Endometrium (tissue), 2 donors: ENCODE data around the gene MRPS26.
"Not testable (repeated sequence)": the region's sequence is repeated elsewhere in the genome, so short reads cannot be mapped to it uniquely, and the experiment has no call there.

ENCODE experiments used
- FAIRE-seq: peaks from 2 replicates; lab custom pipeline; 2012; peaks lifted over from hg19 to GRCh38; lab: Jason Lieb, UNC
- donor health status: control.
- donor health status: control.

MRPS26 gene

DNA sequence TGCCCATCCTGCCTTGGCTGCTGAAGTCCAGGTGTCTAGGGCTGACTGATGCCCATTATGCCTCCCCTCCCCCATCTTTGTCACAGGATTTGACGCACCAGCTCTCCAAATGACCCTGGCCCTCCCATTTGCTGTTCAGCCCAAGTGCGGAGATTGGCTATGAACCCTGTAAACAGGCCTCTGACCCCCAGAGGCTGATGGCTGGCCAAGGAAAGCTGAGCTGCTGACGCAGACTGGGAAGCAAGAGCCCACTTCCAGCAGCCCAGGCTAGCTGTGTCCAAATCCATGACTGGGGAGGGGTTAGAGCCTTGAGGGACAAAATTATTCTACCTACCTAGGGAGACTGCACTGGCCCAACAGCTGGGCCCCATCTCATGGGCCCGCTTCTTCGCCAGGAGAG lies 3.2 kb upstream of the MRPS26 start:
- FAIRE-seq: no peak

DNA sequence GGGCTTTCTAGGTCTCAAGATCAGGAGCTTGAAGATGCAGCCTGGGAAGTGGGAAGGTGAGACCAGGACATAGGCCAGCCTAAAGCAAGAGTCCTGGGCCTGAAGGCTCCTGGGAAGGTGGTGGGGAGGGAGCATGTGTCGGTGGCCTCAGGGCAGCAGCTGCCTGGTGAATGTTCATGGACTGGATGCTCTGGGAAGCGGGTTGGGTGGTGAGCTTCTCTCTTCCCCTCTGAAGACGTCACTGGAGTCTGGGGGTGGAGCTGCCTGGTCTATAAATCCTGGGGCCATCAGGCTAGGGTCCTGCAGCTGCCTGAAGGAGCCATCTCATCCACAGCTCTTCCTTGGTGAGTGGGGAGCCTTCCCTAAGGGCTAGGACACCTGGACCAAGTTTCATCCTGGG lies 2.5 kb upstream of the MRPS26 start, which contains the start of gene GNRH2:
Gene GNRH2 (plus strand): TSS at position 301 of the 400 bp plus-strand sequence. CDS start 793 bp downstream, outside the sequence.
- FAIRE-seq: no peak

DNA sequence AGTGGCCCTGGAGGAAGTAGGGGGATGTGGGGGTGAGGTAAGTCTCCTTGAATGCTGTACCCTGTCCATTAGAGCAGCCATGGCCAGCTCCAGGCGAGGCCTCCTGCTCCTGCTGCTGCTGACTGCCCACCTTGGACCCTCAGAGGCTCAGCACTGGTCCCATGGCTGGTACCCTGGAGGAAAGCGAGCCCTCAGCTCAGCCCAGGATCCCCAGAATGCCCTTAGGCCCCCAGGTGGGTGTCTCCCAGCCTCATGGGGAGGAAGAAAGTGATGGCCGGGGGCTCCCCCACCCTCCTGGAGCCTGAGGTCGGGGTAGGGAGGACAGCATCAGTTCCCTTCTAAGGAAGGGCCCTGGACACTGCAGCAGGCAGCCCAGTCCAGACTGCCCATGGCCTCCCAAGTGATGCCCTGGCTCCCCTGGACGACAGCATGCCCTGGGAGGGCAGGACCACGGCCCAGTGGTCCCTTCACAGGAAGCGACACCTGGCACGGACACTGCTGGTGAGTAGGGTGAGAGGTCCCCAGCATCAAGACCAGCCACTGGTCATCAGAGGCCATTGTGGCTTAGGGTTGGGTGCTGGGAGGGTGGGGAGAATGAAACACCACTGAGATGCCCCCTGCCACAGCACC lies 1.4 kb upstream of the MRPS26 start:
- no peak for FAIRE-seq

DNA sequence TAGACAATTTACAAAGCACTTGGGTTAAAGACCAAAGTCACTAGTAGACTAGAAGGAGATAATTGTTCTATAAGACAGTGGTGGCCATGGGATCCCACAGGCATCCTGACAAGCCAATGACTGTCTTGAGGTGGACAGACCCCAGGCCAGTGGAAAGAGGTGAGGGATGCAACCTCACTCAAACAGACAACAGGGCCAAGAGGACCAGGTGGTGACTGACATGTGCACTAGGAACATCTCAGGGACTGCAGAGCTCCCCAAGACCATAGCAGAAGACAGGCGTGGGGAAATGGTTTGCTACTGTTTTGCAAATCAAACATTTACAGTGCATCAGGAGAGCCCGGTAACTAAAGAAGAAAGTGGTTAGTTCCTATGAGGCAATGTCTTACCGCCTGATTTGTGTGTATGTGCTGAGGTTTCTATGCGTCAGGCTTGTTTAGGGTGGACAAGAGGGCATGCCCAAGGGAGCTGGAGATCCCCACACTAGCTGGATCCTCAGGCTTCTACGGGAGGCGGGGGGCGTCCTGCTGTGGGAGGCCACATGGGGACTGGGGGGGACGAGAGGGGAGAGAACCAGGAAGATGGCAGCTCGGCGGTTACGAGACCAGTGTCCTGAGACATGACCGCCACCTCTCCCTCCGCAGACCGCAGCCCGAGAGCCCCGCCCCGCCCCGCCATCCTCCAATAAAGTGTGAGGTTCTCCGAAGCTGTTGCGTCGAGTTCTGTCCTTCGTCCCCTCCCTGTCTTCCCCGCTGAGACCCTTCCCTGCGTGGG lies 623 bp upstream of the MRPS26 start:
- no peak for FAIRE-seq

DNA sequence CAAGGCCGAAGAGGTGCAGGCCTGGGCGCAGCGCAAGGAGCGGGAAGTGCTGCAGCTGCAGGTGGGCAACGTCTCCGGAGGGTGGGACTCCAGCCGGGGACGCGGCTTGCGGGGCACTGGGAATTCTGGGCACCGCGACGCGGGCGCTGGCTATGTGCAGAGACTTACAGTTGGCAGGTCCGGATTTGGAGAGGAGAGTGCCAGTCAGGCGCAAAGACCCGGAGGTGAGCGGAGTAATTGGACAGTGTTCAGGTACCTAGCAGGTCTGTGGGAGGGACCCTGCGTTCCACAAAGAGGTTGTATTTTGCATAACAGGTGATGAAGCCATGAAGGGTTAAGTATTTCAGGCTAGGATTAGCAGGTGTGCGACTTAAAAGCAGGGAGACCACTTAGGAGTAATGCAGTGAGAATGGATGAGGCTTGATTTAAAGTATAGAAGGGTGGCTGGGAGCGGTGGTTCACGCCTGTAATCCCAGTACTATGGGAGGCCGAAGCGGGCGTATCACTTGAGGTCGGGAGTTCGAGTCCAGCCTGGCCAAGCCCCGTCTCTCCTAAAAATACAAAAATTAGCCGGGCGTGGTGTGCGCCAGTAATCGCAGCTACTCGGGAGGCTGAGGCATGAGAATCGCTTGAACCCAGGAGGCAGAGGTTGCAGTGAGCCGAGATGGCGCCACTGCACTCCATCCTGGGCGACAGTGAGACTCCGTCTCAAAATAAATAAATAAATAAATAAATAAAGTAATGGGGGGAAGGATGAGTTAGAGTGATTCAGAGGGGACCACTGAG lies 1.0 kb downstream of the MRPS26 start:
- FAIRE-seq: no peak

DNA sequence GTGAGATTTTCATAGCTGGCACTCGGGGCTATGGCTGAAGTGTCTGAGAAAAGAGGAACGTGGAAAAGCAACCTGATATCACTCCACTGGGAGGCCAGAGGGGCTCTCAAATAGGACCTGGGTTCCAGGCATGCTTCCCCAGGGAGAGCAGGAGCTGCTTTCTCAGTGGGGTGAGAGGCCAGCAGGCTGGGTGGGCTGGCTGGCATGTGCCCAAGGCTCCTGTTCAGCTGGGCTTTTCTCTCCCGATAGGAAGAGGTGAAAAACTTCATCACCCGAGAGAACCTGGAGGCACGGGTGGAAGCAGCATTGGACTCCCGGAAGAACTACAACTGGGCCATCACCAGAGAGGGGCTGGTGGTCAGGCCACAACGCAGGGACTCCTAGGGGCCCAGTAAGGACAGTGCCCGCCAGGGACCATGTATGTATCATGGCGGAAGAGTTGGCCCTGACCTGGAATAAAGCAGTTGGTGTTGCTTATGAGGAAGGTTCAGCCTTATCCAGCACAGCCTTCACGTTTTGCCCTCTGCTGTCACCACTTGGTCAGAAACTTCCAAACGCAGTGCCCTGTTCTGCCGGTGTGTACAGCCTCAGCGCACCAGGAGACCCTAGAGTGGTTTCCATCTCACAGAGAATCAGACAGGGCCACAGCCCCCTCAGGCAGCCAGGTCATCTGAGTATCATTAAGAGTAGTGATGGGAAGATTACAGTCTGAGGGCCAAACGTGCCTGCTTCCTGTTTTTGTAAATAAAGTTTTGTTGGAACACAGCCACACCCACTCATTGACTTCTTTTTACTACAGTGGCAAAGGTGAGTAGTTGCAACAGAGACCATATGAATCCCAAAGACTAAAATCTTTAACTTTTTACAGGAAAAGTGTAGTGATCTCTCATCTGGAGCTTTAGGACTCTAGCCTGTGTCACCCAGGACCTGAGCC lies 1.9 kb downstream of the MRPS26 start:
- FAIRE-seq: no peak

DNA sequence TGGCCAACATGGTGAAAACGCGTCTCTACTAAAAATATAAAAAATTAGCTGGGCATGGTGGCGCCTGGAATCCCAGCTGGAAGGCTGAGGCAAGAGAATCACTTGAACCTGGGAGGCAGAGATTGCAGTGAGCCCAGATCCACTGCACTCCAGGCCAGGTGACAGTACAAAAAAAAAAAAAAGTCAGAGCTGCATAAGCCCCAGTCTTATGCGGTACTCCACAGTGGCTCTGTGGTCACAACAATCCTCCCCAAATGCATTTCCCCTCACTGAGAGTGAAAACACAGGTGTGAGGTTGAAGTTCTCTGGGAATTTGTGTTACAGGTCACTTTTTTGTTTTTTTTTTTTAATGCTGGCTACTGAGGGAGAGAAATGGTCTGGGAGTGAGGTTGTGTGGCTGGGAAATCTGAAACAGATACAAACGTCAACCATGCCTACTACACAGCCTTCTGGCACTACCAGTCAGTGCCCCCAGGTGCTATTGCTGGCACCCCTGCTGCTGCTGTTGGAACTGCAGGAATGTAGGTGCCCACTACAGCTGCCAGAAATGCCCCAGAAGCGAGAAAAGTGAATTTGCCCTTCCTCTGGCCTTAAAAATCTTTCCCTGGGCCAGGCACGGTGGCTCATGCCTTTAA lies 5.7 kb downstream of the MRPS26 start:
- FAIRE-seq: no peak

DNA sequence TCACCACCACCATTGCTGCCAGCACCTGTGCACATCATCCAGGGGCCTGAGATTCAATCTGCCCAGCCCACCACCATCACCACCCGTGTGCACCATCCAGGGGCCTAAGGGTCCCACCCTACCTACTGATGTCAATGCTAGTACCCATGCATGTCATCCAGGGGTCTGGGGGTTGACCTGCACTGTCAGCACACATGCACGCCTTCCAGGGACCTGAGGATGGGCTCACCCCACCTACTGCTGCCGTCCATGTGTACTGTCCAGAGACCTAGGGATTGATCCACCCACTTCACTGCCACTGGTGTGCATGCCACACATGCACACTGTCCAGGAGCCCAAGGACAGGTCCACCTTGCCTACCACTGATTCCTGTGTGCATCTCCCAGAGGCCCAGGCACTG lies 13.6 kb downstream of the MRPS26 start:
- no peak for FAIRE-seq

DNA sequence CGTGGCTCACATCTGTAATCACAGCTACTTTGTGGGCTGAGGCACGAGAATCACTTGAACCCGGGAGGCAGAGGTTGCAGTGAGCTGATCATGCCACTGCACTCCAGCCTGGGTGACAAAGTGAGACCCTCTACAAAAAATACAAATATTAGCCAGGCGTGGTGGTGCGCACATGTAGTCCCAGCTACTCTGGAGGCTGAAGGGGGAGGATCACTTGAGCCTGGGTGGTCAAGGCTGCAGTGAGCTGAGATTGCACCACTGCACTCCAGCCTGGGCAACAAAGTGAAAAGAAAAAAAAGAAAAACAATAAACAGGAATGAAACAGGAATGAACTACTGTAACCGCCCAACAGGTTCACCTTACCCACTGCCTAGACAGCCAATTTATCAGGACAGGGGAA lies 18.3 kb downstream of the MRPS26 start:
- not testable (repeated sequence) for FAIRE-seq

DNA sequence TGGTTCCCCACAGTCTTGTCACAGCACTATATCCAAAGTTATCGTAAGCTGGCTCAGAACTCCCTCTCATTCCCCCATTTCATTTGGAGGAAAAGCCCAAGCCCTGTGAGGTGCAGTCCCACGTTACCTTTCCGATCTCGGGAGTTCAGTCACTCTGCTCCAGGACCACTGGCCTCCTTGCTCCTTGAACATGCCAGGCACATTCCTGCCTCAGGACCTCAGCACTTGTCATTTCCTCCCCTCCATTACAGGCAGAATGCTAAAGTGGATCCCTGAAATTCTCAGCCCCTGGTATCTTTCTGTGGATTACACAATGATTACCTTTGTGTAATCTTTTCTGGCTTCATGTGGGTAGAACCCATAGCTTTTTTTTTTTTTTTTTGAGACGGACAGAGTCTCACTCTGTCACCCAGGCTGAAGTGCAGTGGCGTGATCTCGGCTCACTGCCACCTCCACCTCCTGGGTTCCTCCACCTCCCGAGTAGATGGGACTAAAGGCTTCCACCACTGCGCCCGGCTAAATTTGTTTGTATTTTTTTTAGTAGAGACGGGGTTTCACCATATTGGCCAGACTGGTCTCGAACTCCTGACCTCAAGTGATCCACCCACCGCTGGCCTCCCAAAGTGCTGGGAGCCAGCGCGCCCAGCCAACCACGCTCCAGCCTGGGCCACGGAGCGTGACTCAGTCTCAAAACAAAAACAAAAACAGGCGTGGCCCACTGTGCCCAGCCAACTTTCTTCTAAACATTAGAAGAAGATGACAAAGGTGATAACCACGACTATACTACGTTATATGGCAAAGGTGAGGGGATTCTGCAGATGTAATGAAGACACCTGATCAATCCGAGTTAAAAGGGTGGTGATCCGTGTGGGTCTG lies 21.5 kb downstream of the MRPS26 start:
- no peak for FAIRE-seq

DNA sequence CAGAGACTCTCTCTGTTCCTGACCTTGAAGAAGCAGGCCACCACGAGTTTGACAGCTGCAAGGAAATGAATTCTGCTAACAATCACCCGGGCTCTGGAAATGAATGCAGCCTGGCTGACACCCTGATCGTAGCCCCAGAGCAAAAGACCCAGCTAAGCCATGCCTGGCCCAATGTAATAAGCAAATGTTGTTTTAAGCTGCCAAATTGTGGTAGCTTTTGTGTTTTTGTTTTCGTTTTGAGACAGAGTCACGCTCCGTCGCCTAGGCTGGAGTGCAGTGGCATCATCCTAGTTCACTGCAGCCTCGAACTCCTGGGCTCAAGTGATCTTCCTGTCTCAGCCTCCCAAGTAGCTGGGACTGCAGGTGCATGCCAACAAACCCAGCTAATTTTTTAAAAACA lies 22.2 kb downstream of the MRPS26 start:
- no peak for FAIRE-seq

DNA sequence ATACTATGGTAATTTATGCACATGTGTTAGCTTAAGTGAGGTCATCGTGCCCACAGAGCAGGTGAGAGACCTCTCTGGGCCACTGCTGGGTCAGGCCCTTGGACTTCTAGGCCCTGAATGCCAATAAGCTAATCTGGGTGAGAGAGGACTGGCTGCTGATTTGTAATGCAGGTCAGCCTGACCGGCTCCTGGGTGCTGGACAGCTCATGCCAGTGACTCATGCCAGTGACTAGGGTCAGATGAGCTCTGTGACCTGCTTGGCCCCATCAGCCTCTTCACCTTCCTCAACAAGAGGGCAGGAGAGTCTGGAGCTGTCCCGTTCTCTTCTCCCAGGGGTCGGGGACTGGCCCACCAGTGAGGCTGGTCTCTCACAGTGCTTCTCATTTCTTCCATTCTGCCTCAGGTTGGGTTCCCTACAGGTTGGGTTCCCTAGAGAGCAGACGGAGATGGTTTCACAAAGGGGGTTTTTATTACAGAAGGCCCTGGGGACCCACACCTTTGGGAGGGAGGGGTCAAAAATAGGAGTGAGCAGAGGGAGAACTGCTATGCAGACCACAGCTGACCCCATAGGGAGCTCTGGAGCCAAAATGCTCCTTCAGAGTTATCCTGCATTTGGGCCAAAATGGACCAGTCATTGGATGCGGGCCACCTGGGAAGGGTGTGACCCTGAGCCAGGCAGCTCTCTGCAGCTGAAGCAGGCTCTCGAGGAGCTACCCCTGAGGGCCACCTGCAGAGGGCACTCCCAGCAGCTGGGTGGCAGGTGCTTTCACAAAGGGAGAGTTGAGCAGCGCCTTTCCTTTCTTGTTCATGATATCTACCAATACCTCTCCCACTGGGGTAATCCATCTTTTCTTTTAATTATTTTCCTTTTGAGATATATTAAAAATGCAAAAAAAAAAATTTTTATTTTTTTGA lies 23.4 kb downstream of the MRPS26 start:
- FAIRE-seq: no peak

DNA sequence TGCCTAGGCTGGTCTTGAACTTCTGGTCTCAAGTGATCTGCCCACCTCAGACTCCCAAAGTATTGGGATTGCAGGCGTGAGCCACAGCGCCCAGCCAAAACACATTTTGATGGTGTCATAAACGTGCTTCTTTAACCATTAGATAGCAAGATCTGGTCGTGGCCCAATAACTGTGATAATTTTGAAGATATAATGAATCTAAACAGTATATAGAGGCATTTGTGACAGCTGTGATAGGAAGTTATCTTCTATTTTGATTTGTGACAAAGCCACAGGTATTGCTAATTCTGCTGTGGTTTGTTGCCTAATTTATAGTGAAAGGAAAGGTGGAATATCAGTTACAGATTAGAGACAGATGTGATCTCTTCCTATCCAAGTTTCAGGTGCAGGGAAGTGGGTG lies 24.9 kb downstream of the MRPS26 start:
- no peak for FAIRE-seq

DNA sequence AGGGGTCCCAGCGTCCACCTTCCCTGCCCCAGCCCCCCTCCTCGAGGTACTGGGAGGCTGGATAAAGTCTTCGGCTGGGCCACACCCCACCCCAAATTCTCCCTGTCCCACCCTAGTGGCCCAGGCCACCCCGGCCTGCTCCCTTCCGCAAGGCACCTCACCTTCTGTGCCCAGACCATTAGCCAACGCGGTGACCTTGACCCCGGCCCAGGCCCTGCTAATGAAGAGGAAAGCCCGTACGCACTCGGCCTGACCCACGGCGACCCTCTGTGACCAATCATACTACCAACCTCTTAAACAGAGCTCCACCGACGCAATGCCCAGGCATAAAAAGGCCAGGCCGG lies 25.4 kb downstream of the MRPS26 start:
- FAIRE-seq: no peak

DNA sequence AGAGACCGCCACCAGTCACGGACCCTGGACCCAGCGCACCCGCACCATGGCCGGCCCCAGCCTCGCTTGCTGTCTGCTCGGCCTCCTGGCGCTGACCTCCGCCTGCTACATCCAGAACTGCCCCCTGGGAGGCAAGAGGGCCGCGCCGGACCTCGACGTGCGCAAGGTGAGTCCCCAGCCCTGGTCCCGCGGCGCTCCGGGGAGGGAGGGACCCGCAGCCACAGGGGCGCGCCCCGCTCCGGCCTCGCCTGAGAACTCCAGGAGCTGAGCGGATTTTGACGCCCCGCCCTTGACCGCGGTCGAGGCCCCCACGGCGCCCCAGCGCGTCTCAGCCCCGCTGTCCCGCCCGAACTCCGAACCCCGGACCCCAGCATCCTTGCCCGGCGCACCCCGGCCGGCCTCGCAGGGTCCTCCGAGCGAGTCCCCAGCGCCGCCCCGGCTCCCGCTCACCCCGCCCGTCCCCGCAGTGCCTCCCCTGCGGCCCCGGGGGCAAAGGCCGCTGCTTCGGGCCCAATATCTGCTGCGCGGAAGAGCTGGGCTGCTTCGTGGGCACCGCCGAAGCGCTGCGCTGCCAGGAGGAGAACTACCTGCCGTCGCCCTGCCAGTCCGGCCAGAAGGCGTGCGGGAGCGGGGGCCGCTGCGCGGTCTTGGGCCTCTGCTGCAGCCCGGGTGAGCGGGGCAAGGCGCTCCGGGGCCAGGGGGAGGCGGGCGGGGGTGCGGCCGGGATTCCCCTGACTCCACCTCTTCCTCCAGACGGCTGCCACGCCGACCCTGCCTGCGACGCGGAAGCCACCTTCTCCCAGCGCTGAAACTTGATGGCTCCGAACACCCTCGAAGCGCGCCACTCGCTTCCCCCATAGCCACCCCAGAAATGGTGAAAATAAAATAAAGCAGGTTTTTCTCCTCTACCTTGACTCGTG lies 26.0 kb downstream of the MRPS26 start, which contains the start of gene OXT:
Gene OXT (plus strand): TSS at position 11 of the 920 bp plus-strand sequence. CDS start 36 bp downstream, at position 47.
- no peak for FAIRE-seq

DNA sequence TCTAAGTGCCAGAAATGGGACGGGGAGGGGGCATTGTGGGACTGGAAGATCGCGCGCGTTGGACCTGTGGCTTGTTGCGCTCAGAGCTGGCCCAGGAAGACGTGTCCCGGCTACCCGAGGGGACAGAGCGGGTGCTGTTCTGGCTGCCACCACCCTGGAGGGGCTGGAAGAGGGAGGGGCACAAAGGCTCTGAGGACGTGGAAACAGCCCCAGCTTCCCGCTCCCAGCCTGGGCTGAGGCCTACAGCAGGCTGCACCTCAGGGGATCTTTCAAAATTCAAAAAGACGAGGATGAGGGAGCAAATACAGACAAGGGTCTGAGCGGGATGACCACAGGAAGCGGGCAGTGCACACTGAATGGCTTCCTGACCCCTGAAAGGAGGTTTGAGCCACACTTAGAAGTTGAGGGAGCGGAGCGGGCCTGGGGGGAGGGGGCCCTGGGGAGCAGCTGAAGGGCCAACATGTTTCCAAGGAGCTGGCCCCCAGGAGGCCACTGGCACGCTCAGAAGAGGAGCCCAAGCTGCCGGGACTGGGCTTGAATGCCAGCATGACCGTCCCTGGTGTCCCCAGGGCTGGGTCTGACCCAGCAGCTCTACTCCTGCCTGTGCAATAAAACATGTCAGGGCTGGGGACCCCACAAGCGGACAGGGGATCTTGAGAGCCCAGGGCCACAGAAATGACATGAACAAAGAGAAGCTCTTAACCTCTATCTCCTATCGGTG lies 26.8 kb downstream of the MRPS26 start:
- FAIRE-seq: no peak

DNA sequence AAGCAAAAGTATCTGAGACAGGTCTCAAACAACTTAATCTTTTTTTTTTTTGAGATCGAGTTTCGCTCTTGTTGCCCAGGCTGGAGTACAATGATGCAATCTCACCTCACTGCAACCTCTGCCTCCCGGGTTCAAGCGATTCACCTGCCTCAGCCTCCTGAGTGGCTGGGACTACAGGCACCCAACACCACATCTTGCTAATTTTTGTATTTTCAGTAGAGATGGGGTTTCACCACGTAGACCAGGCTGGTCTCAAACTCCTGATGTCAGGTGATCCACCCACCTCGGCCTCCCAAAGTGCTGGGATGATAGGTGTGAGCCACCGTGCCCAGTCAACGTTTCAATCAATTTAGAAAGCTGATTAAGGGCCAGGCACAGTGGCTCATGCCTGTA lies 27.4 kb downstream of the MRPS26 start:
- FAIRE-seq: not testable (repeated sequence)
